HG02973 (cell line): ENCODE results near the gene EPS8.

Source experiments
- ATAC-seq: cut with Tn5 transposase; IDR thresholded peaks from one replicate; pipeline ENCODE4 v1.9.1; 2021; ENCODE audit warnings: moderate library complexity; ENCODE audit not compliant: unreplicated experiment

Gene EPS8

DNA sequence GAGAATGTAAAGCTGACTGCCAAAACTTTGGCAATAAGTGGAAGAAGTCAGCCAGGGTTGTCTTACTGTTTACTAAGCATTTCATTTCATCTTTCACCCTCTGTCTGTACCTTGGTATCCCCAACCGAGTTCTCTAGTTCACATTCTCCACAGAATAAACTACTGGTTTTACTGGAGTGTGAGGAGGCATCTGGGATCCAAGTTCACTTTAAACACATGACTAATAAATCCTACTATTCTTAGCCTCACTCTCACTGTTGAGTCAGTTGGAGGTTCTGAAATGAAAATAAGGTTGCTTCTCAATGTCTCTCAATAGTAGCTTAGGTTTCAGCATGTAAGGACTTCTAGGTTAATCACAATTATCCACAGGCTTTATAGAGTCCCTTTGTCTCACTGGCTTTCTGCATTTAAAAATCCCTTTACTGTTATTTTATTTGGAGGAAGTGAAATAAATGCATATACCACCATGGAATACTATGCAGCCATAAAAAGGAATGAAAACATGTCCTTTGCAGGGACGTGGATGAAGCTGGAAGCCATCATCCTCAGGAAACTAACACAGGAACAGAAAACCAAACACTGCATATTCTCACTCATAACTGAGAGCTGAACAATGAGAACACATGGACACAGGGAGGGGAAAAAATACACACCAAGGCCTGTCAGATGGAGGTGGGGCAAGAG lies 95.8 kb downstream of the EPS8 start:
- ATAC-seq, result no peak

DNA sequence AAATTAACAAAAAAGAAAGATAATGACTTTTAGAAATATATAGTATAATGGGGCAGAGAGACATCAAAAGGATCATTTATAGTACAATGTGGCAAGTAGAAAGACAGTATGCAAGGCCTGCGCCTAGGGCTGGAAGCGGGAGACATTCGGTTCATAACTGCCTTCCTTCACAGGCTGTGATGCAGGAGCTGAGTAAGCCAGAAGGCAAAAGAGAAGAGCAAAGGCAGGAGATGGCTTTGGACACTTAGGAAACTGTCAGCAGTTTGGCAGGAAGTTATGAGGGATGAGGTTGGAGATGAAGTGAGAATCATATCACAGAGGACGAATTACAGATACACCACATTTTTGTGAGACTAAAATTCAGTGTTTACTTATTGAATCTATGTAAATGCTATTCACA lies 97.8 kb downstream of the EPS8 start:
- ATAC-seq, result no peak

DNA sequence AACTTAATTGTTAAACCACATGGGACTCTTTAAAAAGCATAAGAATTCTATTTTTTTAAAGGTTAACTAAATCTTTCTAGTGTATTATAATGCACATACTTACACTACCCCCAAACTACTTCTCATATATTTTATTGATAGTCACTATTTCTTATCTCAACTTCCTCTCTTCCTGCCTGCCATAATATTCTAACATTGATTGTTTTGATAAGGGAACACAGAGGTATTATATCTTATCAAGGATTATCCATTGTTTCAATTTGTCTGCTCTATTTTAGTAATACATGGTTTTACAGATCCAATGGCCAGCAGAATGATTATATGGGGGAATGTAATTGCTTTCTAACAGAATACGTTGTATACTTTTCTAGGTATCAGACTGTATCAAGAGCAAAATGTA lies 98.9 kb downstream of the EPS8 start:
- no peak for ATAC-seq

DNA sequence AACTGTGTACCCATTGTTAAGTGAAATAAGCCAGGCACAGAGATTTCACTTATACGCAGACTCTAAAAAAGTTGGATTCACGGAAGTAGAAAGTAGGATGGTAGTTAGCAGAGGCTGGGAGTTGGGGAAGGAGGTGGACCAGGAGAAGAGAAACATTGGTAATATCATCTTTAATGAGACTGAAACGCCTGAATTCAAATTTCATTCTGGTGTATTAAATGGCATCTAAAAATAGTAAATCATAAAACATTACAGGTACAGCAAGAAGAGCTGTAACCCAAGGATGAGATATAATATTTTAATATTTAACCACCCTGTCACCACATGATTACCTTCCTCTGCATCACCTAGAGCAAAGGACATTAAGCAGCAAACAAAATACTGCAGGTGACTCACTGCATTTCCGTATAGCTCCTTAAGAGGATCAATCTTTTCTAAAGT lies 99.4 kb downstream of the EPS8 start:
- no peak for ATAC-seq

DNA sequence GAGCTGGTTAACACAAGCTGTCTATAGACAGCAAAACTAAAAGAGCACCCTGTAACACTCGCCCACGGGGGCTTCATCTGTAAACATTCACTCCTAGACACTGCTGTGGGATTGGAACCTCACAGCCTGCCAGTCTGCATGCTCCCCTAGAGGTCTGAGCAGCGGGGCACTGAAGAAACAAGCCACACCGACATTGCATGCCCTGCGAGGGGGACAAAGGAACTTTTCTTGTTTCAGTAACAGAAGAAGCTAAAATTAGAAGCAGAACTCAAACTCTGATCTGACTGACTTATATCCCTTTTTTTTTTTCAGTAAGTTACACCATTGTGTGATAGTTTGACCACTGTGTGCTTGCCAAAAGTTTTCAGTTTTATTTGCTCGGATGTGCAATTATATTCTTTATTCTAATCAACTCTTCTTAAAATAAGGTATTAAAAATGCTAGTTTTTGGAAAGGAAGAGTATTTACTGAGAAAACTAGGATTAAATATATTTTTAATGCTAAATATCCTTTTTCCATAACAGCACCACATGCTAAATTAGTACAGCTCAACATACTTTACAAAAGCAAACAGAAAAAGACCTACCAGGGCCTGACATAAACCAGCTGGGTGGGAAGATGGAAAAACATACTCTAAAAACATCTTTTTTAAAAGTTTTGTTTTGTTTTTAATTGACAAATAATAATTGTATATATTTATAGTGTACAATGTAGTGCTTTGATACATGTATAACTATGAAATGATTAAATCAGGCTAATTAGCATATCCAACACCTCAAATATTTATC lies 100.2 kb downstream of the EPS8 start:
- no peak for ATAC-seq

DNA sequence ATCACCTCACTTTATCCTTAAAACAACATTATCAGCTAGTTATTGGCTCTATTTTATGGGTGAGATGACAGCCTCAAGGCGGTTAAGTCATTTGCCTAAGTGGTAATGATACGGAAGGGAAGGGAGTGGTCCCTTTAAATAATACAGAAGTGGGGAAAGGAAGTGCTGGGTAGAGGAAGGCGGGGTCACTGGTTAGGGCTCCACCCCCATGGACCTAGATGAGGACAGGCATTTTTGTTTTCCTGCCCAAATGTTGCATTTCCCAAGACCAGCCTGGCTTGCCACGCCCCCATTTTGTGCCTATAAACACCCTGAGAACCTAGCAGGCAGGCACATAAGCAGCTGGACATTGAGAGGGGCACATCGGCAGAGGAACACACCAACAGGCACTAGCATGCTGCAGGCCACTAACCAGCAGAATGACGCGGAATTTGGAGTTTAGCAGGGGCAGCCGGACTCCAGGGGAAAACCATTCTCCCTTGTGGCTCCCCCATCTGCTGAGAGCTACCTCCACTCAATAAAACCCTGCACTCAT lies 100.9 kb downstream of the EPS8 start:
- ATAC-seq, result no peak

DNA sequence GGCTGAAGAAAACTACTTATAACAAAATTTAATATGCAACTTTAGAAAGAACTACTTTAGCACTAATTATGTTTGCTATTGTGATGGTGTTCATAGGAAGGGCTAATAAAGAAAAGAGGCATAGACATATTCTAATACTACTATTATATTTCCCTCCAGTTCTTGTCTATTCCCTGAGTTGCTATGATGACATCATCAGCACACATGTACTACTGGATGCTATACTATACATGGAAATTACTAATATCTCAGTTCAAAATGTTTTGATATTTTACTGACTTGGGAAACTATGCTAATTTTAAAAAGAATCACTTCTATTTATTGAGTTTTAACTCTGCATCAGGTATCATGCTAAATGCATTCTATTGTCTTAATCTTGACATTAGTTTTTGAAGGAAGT lies 101.6 kb downstream of the EPS8 start:
- ATAC-seq, result no peak

DNA sequence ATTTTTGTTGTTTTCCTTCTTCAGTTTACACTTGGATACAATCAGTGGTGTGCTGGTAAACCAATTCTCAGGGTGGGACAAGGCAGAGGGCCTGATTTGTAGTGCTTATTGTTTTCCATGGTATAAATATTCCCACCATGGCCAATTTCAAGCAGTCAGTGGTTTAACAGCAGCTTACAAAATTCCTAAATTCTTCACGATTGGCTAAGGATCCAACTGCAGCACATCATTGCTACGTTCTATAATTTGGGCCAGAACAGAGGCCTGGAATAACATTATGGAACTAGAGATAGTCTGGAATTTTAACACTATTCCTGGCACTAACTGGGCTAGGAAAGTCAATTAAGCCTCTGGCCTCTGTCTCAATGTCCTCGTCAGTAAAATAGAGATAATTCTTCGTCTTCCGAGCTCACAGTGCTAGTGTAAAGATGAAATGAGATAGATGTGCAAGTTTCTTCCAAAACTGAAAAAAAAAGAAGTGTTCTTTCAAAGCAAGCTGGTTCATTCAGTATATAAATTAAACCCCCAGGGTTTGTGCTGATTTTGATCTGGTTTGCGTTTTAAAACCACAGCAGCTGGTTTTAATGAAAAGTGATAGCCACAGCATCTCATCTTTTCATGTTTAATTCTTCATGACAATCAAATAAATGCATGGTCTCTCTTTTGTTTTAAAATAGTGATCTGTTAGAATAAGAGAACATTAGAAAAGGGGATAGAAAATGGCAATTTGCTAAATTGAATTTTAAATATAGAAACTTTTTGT lies 104.1 kb downstream of the EPS8 start:
- ATAC-seq, result no peak

DNA sequence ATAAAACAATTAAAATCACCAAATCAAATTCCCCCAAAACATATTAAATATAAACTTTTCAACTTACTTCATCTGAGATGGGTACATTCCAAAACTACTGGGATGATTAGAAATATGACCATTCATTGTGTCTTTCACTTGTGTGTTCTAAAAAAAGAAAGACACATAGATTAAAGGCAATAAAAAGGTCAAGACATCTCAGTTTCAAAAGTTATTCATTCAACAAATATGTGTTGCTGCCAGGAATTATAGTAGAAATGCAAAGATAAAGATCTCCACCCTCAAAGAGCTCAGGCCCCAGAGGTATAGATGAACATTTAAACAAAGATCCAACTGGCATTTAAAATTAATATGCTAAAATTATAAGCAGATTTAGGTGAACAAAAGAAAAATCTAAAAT lies 106.4 kb downstream of the EPS8 start:
- no peak for ATAC-seq

DNA sequence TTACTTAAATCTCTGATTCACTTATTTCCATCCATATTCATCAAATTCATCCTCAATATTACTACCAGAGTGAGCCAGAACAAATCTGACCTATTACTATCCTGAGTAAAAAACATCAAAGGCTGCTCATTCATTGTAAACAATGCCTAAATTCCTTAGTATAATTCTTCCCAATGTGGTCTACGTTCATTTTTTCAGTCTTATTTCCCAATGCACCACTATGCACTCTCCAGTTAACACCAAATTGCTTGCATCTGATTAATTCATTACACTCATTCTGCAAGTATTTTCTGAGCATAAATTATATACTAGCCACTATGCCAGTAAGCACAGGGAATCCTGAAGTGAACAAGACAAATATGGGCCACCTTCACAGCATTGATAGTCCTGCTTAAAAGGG lies 110.0 kb downstream of the EPS8 start:
- ATAC-seq, result no peak

DNA sequence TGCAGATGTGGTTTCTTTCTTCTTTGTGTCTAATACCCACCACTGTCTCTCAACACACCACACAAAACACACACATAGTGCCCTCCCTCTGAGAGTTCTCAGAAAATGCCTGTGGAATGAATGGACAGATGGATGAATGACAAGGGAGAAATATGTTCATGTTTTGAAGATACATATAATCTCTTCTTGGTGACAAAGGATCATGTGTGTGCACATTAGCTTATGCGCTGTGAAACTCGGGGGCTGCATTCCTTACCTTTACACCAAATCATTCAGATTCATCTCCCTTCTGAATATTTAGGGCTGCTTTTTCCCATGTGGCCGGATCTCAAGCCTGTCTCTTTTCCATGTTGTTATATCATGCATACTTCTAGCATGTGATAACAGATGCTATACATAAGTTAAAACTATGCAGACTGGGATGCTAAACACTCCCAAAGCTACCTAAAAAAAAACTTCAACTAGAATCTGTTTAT lies 111.4 kb downstream of the EPS8 start:
- ATAC-seq, result no peak

DNA sequence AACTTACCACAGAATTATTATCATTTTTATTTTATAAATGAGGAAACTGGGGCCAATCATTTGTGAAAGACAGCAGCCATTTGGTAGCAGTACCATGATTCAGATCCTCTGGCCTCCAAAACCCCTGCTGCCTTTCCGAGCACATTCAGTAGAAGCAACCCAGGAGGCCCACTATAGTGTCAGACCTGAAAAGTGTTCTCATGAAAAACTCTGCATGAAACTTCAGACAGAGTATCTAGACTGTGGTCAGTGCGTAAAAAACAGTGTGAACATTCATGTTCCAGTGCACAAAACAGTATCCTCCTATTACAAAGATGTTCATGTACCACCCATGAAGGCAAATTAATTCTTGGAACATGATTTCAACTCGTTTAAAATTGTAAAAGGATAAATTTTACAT lies 112.0 kb downstream of the EPS8 start:
- no peak for ATAC-seq

DNA sequence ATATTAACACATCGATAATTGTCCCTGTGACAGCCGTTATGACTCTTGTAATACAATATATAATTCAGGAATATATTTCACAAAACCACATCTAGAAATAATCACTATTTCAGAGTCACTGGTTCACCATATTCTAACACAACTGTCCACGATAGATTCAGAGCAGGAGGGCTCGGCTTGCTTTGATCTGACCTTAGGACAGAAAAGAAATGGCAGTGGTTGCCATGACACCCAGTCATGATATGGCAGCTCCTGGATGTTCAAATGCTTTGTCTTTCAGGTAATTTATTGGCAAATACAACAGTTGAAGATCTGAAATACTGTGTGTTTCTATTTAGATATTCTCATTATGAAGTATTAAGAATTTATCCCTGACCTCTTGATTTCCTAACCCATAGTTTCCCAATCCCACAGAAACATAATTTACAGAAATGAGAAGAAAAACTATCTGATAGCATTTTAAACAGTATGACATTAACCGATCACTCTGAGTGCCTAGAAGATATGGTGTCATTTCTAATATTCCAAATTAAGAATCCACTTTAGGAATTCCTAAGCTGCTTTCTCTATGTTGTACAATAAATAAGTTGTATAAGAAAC lies 116.4 kb downstream of the EPS8 start:
- ATAC-seq, result no peak

DNA sequence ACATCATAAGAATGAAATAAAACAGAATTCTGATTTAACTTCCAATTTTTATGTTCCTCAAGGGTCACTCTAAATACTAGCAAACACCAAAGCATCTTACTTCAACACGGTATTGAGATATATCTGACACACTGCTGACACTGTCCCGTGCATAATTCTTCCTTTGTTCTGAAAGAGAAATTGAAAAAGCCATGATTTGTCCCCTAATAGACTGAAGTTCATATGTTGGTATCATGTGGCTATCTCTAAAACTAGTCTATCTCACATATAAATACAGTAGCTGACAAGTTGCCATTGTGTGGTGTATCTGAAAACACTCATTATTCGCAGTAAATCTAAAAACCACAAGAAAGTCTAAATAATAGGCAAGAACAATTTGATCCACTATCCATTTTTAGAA lies 118.4 kb downstream of the EPS8 start:
- ATAC-seq, result no peak

DNA sequence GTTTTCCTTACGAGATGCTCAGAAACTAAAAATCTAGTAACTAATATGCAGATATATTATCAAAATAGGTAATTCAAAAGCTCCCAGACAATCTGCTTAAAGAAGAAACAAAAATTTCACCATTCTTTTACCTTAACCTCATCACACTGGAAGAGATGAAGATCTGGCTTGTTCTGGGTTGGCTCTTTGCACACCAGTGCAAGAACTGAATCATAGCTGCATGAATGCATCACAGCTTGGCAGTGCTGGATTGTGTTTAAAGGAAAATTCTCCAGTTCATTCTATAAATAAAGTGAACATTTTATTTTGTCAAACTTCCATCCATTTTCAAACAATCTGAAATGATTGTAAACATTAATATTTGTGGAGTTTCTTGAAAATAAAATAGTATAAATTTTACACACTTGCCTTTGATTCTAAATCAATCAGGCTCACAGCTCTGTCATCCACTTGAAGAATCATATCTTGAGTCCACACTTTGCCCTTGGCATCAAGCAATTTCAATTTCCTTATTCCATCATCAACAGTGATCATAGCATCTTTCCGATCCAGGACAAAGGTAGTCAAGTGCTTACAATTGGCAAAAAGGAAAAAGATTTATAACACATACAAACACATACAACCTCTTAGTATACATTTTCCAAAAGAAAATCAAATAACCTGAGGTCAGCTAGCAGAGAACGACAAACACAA lies 119.8 kb downstream of the EPS8 start:
- ATAC-seq, result no peak

DNA sequence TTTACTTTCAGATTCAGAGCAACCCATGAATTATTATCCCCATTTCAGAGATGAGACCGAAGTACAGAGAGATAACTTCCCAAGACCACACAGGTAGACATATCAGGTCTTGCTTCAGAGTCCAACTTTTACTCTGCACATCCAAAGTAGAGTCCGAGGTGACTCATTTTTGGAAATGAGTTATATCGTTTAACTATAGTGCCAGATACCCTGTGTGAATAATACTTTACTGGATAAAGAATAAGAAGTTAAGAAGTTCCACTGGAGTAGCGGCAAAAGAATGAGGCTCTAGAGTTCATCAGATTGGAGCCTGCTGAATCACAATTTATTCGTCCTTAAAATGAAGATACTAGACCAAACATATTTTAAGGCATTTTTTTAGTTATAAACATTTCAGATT lies 124.7 kb downstream of the EPS8 start:
- no peak for ATAC-seq

DNA sequence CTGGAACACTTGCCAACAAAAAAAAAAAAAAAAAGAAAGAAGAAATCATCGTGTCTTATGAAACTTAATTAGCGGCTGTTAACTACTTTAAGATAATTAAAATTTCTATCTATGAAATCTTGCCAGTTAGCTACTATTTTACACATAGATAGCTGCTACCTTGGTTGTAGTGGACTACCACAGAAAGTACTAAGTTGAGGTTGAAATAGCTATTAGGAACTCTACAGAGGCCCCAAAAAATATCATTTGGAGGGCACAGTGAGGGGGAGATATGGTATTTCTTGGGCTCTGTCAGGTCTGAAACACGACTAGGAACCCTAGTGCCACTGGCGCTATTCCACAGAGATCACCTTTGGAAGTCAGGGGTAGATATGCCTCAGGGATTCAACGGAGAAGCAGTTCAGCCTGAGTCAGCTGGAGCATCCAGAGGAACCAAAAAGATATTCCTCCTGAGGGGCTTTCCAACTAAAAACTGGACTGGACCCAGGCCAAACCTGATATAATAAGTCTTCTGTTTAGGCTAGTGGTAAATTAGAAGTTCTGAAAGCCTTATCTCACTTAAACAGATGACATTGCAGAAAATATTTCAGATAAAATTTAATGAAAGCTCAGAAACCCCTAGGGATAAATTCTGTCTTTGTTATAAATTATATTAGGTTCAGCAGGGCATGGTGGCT lies 126.1 kb downstream of the EPS8 start:
- ATAC-seq, result no peak

DNA sequence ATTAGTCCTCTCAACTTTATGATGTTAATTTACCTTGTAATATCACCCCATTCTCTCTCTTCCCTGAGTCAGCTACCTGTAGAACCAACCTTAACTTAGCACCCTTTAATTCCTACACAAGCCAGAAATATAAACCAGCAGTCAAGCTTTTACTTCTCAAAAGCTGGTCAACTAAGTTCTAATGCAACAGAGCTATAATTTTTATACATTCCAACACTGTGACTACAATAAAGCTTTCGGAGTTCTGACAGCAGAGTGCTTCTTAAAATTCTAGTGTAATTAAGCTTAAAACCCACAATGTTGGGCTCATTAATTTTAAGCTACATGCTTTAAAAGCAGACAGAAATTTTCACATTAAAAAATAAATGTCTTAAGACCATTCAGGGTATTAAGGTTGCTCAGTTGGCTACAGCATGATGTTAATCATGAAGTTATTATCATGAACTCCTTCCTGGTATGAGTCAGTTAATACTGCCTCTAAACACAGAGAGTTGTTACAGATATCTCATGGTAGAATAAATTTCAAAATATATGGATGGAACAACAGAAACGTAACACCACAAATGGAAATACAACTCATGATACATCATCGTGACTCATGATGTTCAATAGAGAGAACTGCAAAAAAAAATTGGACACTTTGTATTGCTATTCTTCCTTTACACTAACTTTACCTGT lies 126.7 kb downstream of the EPS8 start:
- no peak for ATAC-seq

DNA sequence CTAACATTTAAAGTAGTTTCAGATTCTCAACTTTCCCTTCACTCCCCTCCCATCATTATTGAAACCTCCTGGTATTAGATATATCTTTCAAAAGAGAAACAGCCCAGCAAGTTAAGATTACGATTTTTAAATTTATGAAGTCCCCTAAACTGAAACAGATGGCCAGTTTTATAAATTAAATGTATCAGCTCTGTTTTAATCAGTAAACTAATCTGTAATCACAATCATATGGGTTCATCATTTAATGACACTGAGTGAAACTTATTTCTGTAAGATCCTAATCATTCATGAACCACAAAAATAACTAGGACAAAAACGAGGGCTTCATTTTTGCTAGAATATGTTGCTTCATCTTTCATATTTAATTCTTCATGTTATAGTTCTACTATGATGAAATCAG lies 137.8 kb downstream of the EPS8 start:
- no peak for ATAC-seq
